ENCODE results near the gene CCDC192.

The CCDC192 gene

DNA sequence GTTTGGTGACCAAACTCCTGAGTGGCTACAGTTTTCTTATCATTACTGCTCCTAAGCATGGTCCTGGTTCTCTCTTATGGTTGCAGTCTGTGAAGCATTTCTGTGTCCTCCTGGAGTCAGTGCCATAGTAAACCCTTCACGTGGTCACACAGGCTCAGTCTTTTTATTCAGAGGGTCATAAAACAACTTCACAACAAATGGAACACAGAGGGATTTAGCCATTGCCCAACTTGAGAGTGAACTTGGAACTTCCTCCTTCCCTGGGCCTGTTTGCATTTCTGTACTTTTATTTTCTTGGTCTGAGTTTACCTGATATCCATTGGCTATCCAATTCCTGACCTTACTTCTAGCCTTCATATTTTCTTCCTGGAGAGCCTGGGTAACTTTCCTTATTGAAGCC is 144.9 kb downstream of the CCDC192 start:
- DNase-seq (ENCODE audit: low read depth) = no peak
- no peak overlapping the region for H3K4me3 ChIP-seq (ENCODE audit: low read depth, low read length)
- TF ChIP-seq, protein P1, sequence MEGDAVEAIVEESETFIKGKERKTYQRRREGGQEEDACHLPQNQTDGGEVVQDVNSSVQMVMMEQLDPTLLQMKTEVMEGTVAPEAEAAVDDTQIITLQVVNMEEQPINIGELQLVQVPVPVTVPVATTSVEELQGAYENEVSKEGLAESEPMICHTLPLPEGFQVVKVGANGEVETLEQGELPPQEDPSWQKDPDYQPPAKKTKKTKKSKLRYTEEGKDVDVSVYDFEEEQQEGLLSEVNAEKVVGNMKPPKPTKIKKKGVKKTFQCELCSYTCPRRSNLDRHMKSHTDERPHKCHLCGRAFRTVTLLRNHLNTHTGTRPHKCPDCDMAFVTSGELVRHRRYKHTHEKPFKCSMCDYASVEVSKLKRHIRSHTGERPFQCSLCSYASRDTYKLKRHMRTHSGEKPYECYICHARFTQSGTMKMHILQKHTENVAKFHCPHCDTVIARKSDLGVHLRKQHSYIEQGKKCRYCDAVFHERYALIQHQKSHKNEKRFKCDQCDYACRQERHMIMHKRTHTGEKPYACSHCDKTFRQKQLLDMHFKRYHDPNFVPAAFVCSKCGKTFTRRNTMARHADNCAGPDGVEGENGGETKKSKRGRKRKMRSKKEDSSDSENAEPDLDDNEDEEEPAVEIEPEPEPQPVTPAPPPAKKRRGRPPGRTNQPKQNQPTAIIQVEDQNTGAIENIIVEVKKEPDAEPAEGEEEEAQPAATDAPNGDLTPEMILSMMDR (conservative IDR thresholded peaks at IDR 0.05; ENCODE audit: low read depth, low read length) = no peak

DNA sequence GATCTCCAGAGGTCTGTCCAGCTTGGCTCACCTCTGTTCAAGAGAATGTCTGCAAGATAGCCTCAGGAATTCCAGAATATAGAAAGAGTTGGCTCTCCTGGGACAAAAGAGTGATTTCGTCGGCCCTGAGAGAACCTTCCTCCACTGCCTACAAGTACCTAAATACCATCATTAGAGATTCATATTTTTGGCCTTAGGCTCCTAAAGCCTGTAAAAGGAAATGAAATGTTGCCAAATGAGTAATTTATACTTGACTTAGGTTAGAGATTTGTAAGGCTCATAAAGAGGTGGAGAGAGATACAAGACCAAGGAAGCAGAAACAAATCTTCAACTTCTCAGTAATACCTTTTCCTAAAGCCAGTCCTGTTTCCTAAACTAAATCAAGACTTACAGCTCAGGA is 146.2 kb downstream of the CCDC192 start:
- H3K4me3 ChIP-seq (ENCODE audit: low read depth, low read length) = no peak overlapping the region
- DNase-seq (ENCODE audit: low read depth) = no peak
- TF ChIP-seq, protein P1 (conservative IDR thresholded peaks at IDR 0.05; ENCODE audit: low read depth, low read length) = no peak

DNA sequence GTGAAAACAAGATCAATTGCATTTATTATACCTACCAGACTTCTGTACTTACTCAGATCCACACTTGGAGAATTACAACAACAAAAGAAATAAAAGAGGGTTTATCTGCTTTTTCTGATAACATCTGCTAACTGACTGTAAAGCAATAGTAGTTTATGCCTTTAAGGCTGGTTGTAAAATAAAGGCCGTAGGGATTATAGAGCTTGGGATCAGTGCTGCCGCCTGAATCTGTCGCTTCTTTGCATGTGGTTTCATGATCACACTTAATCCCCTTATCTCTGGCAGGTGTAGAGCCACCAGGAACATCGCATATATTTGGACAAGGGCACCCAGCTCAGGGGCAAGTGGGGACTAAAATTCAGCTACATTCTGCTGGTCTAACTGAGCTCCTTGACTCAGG is 146.7 kb downstream of the CCDC192 start:
- H3K4me3 ChIP-seq (ENCODE audit: low read depth, low read length) = no peak overlapping the region
- DNase-seq (ENCODE audit: low read depth) = no peak
- TF ChIP-seq, protein P1 (conservative IDR thresholded peaks at IDR 0.05; ENCODE audit: low read depth, low read length) = no peak

DNA sequence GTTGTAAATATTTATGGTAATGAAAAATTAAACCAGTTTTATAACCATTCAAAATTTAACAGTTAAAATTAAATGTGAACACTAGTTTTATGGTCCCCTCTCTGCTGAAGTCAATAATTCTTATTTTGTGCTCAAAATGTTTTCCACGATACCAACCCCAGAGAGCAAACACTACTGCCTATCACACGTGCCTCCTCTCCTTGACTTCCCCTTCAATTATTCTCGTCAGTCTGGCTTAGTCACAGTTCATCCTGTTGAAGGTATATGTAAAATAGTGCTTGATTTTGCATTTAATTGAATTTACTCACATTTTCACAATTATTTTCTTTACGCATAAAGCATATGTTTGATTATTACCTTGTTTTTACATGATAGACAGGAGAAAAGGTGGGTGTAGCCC is 148.8 kb downstream of the CCDC192 start:
- TF ChIP-seq, protein P1 (conservative IDR thresholded peaks at IDR 0.05; ENCODE audit: low read depth, low read length) = no peak
- no peak overlapping the region for H3K4me3 ChIP-seq (ENCODE audit: low read depth, low read length)

DNA sequence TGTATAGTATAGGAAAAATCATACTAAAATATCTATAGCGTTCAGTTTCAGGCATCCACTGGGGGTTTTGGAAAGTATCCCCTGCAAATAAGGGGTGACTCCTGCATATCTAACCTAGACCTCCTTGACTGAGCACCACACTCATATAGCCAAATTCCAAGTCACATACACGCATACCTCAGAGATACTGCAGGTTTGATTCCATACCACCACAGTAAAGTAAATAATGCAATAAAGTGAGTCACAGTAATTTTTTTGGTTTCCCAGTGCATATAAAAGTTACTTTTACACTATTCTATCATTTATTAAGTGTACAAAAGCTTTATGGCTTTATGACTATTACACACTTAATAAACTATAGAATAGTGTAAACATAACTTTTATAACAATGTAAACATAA is 151.3 kb downstream of the CCDC192 start:
- TF ChIP-seq, protein P1 (conservative IDR thresholded peaks at IDR 0.05; ENCODE audit: low read depth, low read length) = no peak
- H3K4me3 ChIP-seq (ENCODE audit: low read depth, low read length) = no peak overlapping the region
- no peak for DNase-seq (ENCODE audit: low read depth)

More for the DNA sequence above, 148.8 kb downstream of the CCDC192 start:
- DNase-seq (ENCODE audit: low read depth) = no peak

DNA sequence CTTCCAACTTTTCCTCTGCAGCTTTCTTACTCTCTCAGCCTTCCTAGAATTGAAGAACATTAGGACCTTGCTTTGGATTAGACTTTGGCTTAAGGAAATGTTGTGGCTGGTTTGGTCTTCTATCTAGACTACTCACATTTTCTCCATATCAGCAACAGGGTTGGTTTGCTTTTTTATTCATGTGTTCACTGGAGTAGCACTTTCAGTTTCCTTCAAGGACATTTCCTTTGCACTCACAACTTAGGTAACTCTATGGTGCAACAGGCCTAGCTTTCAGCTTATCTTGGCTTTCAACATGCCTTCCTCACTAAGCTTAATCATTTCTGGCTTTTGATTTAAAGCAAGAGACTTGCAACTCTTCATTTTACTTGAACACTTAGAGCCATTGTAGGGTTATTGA is 153.1 kb downstream of the CCDC192 start:
- DNase-seq (ENCODE audit: low read depth) = peak; percentile 79
- TF ChIP-seq, protein P1 (conservative IDR thresholded peaks at IDR 0.05; ENCODE audit: low read depth, low read length) = no peak
- H3K4me3 ChIP-seq (ENCODE audit: low read depth, low read length) = no peak overlapping the region

DNA sequence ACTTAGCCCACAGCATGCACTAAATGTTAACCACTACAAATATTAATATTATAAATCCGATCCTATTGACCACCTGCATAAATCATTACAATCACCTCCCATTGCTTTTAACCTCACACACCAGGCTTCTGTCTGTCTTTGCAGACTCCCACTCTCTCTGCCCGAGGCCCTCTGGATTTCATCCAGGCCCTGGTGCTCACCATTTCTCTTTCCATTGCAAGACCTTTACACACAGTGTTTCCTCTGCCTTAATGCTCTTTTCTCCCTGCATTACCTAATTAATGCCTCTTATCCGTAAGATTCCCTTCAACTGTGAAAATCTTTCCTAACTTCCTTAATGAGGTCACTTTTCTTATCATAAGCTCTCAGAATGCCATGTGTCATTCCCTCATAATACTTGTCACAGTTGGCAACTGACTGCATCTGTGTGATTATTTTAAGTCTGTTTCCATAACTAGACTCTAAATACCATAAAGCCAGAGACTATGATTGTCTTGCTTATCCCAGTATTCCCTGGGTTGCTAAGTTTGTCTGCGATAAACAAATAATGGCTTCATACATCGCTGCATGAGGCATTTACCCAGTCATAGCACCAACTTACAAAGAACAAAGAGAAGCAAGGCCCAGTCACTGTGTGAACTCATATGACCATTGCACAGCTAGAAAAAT is 155.1 kb downstream of the CCDC192 start:
- TF ChIP-seq, protein P1 (conservative IDR thresholded peaks at IDR 0.05; ENCODE audit: low read depth, low read length) = no peak
- H3K4me3 ChIP-seq (ENCODE audit: low read depth, low read length) = no peak overlapping the region
- no peak for DNase-seq (ENCODE audit: low read depth)

All from choroid plexus epithelial cell (primary cell).